CD4-positive, alpha-beta memory T cell (primary cell): ENCODE results near the gene VPS39. TPM values are rescaled to one million over a fixed set of nuclear protein-coding genes. Genes with fewer than 3 reads are reported as not detected.

Experiments used
- CTCF ChIA-PET: fragments of 350-600 bp; sonication (Branson Sonifier 250); formaldehyde crosslinking; loops from one replicate; lab custom pipeline; 2021; ENCODE audit warnings: inconsistent platforms; ENCODE audit not compliant: partially characterized antibody; lab: Charles Lee
- POLR2A ChIA-PET: fragments of 350-600 bp; sonication (Branson Sonifier 250); formaldehyde crosslinking; loops from one replicate; lab custom pipeline; 2021; ENCODE audit not compliant: partially characterized antibody; lab: Charles Lee
- DNase-seq, 5 donors: peaks; one replicate each; pipeline versions ENCODE4 v3.0.0 to v3.0.0-alpha.2; 2020 to 2022; ENCODE audit warnings: mixed read lengths in 1 of 5
- H3K27ac ChIP-seq: one replicate; pipeline ENCODE4 v1.7.0; 2013; ENCODE audit warnings: low read depth, low read length
- H3K27me3 ChIP-seq: 2 replicates; pipeline ENCODE4 v1.7.0; 2013; ENCODE audit warnings: mild to moderate bottlenecking, low read length, moderate library complexity; ENCODE audit not compliant: insufficient read depth
- H3K36me3 ChIP-seq: 2 replicates; pipeline ENCODE4 v1.7.0; 2013; ENCODE audit warnings: mild to moderate bottlenecking, low read length, moderate library complexity; ENCODE audit not compliant: insufficient read depth
- H3K4me1 ChIP-seq: 2 replicates; pipeline ENCODE4 v1.7.0; 2013; ENCODE audit warnings: mild to moderate bottlenecking, low read length, moderate library complexity; ENCODE audit not compliant: insufficient read depth
- H3K4me3 ChIP-seq, 2 donors: one replicate each; pipeline ENCODE4 v1.7.0; 2013; ENCODE audit warnings: low read length in 2 of 2, mild to moderate bottlenecking in 1 of 2
- H3K9me3 ChIP-seq, 2 donors: one replicate each; pipeline ENCODE4 v1.7.0; 2013; ENCODE audit warnings: low read length in 2 of 2, control low read depth in 1 of 2; ENCODE audit not compliant: control insufficient read depth in 1 of 2
- H3K27ac Mint-ChIP-seq, 7 donors: one replicate each; pipeline ENCODE4 v1.8.0; 2020 to 2021; ENCODE audit warnings: mixed read lengths in 7 of 7, mild to moderate bottlenecking in 6 of 7, inconsistent platforms in 3 of 7, moderate library complexity in 3 of 7
- H3K27me3 Mint-ChIP-seq, 2 donors: one replicate each; pipeline ENCODE4 v1.8.0; 2020 to 2021; ENCODE audit warnings: mixed read lengths in 2 of 2
- H3K36me3 Mint-ChIP-seq, 2 donors: one replicate each; pipeline ENCODE4 v1.8.0; 2020 to 2021; ENCODE audit warnings: mixed read lengths in 2 of 2, inconsistent platforms in 1 of 2, mild to moderate bottlenecking in 1 of 2
- H3K4me1 Mint-ChIP-seq, 4 donors: one replicate each; pipeline ENCODE4 v1.8.0; 2020 to 2021; ENCODE audit warnings: mixed read lengths in 4 of 4, mild to moderate bottlenecking in 1 of 4
- H3K4me3 Mint-ChIP-seq, 8 donors: one replicate each; pipeline ENCODE4 v1.8.0; 2020 to 2021; ENCODE audit warnings: mixed read lengths in 8 of 8, mild to moderate bottlenecking in 7 of 8, moderate library complexity in 6 of 8, inconsistent platforms in 3 of 8
- H3K9me3 Mint-ChIP-seq, 8 donors: one replicate each; pipeline ENCODE4 v1.8.0; 2020 to 2021; ENCODE audit warnings: mixed read lengths in 8 of 8, mild to moderate bottlenecking in 5 of 8, inconsistent platforms in 3 of 8, moderate library complexity in 1 of 8
- intact Hi-C: fragments of 100-400 bp; cut with micrococcal nuclease; formaldehyde crosslinking; loops from one replicate; pipeline ENCODE4 v1.15.1; 2023
- polyA plus RNA-seq, 2 donors: library from polyadenylated mRNA; unstranded; fragments of 300-500 nt; fragmentation: Illumina TruSeq; gene quantifications; one replicate each; pipeline ENCODE4 v1.2.3, GENCODE V29; 2021
- total RNA-seq, 2 experiments: library from RNA; stranded (reverse); gene quantifications; one replicate each; pipeline ENCODE4 v1.2.3, GENCODE V29; 2021

VPS39 gene
- total and polyA plus RNA-seq, 4 experiments from 2014 or later: 21.2 to 120 (median 76.3) TPM

DNA sequence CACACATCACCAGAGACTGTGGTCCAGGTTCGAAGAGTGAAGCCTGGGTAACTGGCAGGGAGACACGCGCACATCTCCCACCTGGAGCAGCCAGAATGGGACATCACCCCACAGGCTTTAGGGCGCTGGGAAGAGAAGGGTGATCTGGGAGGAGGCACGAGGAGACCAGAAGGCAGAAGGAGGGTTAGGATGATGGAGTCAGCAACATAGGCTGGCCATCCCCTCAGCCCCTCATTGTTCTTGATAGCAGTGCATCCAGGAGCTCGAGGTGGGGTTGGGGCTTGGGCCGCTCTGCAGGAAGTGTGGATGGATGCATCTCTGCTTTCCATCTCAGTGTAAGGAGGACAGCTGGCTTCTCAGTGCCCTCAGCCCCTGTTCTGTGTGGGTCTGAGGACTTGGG, 66.9 kb downstream of the VPS39 start:
- peak overlapping the region in 1 of 7 donors; percentile 62 for H3K27ac Mint-ChIP-seq
- POLR2A ChIA-PET: no interaction called here

DNA sequence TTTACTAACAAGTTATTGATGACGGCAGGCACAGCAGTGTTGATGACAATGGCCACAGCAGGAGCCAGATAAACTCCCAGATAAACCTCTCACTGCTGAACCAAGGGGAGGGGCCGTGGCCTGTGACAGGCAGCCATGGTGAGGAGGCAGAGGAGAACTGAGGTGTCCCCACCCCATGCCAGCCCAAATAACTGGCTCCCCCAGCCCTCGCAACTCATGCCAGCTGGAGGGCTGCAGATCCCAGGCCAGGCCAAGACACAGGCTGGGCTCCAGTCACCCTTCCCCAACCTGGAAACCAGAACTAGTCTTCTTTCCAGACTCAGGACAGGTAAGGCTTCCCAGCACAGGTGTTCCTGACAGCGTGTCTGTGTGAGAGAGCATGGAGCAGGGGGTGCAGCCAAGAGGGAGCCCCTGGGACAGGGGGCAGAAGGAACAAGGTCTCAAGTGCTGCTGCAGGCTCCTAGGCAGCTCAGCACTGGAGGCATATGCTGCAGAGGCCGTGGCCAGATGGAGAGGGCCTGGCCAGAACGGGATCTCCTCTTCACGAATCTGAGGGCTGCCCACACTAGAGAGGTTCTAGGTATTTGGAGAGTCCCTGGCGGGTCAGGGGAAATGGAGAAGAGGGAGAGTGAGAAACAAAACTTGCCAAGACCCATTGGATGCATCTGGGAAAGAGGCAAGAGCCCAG, 67.6 kb downstream of the VPS39 start:
- Histone ChIP-seq H3K36me3 (no peaks in the 10 kb centered on the region), H3K27ac (no peak overlapping the region), H3K27me3 (no peaks in the 10 kb centered on the region), H3K4me1 (no peaks in the 10 kb centered on the region), H3K4me3 (no peak overlapping the region), H3K9me3 (no peaks in the 10 kb centered on the region)
- no peak overlapping the region for H3K4me3 Mint-ChIP-seq
- intact Hi-C loops: no loop called here
- H3K9me3 Mint-ChIP-seq: no peaks in the 10 kb centered on the region
- no peak for DNase-seq
- H3K27me3 Mint-ChIP-seq: peaks cover 2 to 4% of the 10 kb centered on the region in 2 donors
- peak overlapping the region in 1 of 7 donors; percentile 62 for H3K27ac Mint-ChIP-seq
- CTCF ChIA-PET: no interaction called here
- peaks cover 0 to 3% (median 0%) of the 10 kb centered on the region in 4 donors for H3K4me1 Mint-ChIP-seq
- H3K36me3 Mint-ChIP-seq: no peaks in the 10 kb centered on the region
- POLR2A ChIA-PET: no interaction called here

More for the DNA sequence above, 66.9 kb downstream of the VPS39 start:
- H3K27me3 ChIP-seq: no peaks in the 10 kb centered on the region
- no peak overlapping the region for H3K27ac ChIP-seq
- CTCF ChIA-PET: no interaction called here
- no peak overlapping the region for H3K4me3 ChIP-seq
- Mint-ChIP-seq H3K9me3 (no peaks in the 10 kb centered on the region), H3K27me3 (peaks cover 2 to 4% of the 10 kb centered on the region in 2 donors), H3K36me3 (no peaks in the 10 kb centered on the region), H3K4me3 (no peak overlapping the region), H3K4me1 (peaks cover 0 to 2% (median 0%) of the 10 kb centered on the region in 4 donors)
- no peaks in the 10 kb centered on the region for H3K4me1 ChIP-seq
- intact Hi-C loops: no loop called here
- no peaks in the 10 kb centered on the region for H3K36me3 ChIP-seq
- DNase-seq: no peak
- no peaks in the 10 kb centered on the region for H3K9me3 ChIP-seq

DNA sequence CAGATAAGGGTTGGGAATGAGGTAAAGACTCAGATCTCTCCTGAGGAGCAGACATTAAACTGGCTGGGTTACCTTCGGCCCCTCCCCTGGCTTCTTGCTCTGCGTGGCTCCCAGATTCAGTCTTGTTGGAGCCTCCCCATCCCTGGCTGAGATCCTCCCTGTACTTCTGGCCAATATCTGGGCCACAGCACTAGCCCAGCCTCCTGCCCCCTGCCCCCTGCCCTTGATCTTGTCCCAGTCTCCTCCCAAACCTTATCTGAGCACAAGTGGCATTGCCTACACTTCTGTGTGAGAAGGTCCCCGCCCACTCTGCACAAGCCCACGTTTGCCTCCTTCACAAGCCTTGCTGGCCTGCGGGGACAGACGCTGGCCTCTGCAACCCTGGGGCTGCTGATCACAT, 68.5 kb downstream of the VPS39 start:
- Mint-ChIP-seq H3K27me3 (peaks cover 0 to 2% of the 10 kb centered on the region in 2 donors), H3K9me3 (no peaks in the 10 kb centered on the region), H3K4me1 (peaks cover 0 to 3% (median 0%) of the 10 kb centered on the region in 4 donors), H3K36me3 (no peaks in the 10 kb centered on the region), H3K27ac (no peak overlapping the region), H3K4me3 (no peak overlapping the region)
- POLR2A ChIA-PET: interaction anchor here (0.6 kb wide), 1 partner anchor 227 kb away, joined by 3 read pairs; no protein-coding TSS in a partner anchor
- CTCF ChIA-PET: interaction anchor here (0.6 to 2.5 kb wide), 7 partner anchors 9 to 739 kb away, joined by 3 to 14 read pairs (median 4); no protein-coding TSS in a partner anchor
- no peaks in the 10 kb centered on the region for H3K36me3 ChIP-seq
- no peaks in the 10 kb centered on the region for H3K9me3 ChIP-seq
- H3K27me3 ChIP-seq: no peaks in the 10 kb centered on the region
- no peak for DNase-seq
- H3K4me3 ChIP-seq: no peak overlapping the region
- no peak overlapping the region for H3K27ac ChIP-seq
- intact Hi-C loops: no loop called here
- no peaks in the 10 kb centered on the region for H3K4me1 ChIP-seq

DNA sequence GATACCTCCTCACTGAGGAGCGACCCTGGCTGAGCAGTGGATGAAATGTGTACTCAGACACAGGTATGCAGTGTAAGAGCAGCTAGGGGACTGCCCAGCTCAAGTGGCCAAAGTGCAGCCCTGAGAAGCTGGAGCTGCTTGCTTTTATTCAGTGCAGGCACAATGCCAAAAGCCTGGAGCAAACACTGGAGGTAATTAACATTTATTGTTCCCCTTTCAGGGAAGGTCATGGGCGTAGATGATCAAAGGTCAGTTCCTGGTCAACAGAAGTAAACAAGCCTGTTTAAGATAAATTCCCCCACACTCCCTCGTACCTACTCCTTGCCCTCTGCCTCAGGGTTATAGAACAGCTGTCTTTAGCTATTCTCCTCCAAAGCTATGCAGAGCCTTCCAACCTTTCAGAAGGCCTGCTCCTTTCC, 69.1 kb downstream of the VPS39 start:
- Mint-ChIP-seq H3K36me3 (no peaks in the 10 kb centered on the region), H3K9me3 (no peaks in the 10 kb centered on the region), H3K4me3 (no peak overlapping the region), H3K27ac (peak overlapping the region in 2 of 7 donors; percentile 48 to 66), H3K27me3 (peaks cover 2% of the 10 kb centered on the region in 2 donors), H3K4me1 (peaks cover 0 to 3% (median under 1%) of the 10 kb centered on the region in 4 donors)
- no peaks in the 10 kb centered on the region for H3K27me3 ChIP-seq
- intact Hi-C loops: no loop called here
- no peak overlapping the region for H3K4me3 ChIP-seq
- H3K9me3 ChIP-seq: no peaks in the 10 kb centered on the region
- no peaks in the 10 kb centered on the region for H3K36me3 ChIP-seq
- ChIA-PET CTCF (interaction anchor here (0.8 to 2.5 kb wide), 11 partner anchors 8 to 154 kb away, joined by 3 to 14 read pairs (median 4); no protein-coding TSS in a partner anchor), POLR2A (no interaction called here)
- no peak for DNase-seq
- no peaks in the 10 kb centered on the region for H3K4me1 ChIP-seq
- no peak overlapping the region for H3K27ac ChIP-seq

DNA sequence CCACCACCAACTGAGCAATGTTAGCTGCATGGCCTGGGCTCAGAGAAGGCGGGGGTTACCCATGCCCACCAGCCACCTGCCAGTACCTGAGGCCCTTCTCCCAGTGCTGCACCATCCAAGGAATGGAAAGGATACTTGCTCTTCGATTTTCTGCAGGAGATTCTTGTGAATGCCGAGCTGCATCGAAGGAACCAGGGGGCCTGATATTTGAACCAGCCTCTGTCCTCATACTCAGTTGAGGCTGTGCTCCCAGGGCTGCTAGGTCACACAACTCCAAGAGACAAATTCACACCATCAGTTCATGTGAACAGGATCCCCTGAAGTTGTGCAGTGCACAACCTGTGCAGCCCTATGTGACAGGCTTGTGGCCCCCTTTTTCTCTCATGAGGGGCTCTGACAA, 69.7 kb downstream of the VPS39 start:
- H3K9me3 ChIP-seq: no peaks in the 10 kb centered on the region
- Mint-ChIP-seq H3K9me3 (no peaks in the 10 kb centered on the region), H3K27ac (no peak overlapping the region), H3K4me1 (peaks cover 0 to 3% (median under 1%) of the 10 kb centered on the region in 4 donors), H3K36me3 (no peaks in the 10 kb centered on the region), H3K4me3 (no peak overlapping the region), H3K27me3 (peaks cover 2 to 3% of the 10 kb centered on the region in 2 donors)
- ChIA-PET CTCF (interaction anchor here (0.6 to 2.5 kb wide), 13 partner anchors 8 to 885 kb away, joined by 3 to 14 read pairs (median 4); no protein-coding TSS in a partner anchor), POLR2A (no interaction called here)
- intact Hi-C loops: no loop called here
- no peak overlapping the region for H3K4me3 ChIP-seq
- no peaks in the 10 kb centered on the region for H3K4me1 ChIP-seq
- no peak overlapping the region for H3K27ac ChIP-seq
- H3K36me3 ChIP-seq: no peaks in the 10 kb centered on the region
- no peaks in the 10 kb centered on the region for H3K27me3 ChIP-seq
- DNase-seq: no peak

DNA sequence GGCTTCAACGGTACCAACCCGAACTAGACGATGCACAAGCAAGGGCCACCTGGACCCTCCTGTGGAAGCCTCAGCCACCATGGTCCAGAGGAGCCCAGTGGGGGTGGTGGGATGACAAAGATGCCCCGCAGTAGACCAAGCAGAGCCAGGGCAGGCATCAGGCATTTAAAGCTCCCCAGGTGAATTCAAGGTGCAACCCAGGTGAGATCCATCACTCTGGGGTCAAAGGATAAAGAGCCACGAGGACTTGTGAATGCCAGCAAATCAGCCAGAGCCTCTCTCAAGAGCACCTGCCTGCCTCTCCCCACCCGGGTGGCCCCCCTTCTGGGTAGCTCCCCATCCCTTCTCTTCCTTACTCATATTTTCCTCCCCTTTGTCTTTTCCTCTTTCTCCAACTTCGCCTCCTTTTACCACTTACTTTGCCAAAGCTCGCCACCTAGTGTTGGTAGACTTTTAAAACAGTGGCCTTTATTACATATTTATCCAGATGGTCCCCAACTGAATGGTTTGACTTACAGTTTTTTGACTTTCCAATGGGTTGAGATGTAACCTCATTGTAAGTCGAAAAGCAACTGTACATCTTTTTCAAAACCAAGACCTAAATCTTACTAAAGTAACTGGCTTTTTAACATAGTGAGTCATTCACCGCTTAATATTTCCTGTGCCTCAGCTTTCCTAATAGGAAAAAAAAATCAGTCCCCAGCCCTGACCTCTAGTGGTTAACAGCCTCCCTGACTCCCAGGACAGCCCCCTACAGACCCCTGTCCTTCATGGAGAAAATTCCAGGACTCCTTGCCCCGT, 70.4 kb downstream of the VPS39 start:
- Mint-ChIP-seq H3K4me3 (peak overlapping the region in 1 of 8 donors; percentile 47), H3K9me3 (no peaks in the 10 kb centered on the region), H3K36me3 (no peaks in the 10 kb centered on the region), H3K27me3 (peaks cover 2 to 3% of the 10 kb centered on the region in 2 donors), H3K4me1 (peaks cover 0 to 3% (median under 1%) of the 10 kb centered on the region in 4 donors), H3K27ac (peak overlapping the region in 2 of 7 donors; percentile 2 to 14)
- DNase-seq: peak in 4 of 5 donors; percentile 9 to 21 (median 12)
- ChIA-PET CTCF (interaction anchor here (0.6 to 2.5 kb wide), 13 partner anchors 7 to 885 kb away, joined by 3 to 14 read pairs (median 4); no protein-coding TSS in a partner anchor), POLR2A (no interaction called here)
- intact Hi-C loops: no loop called here
- Histone ChIP-seq H3K4me1 (no peaks in the 10 kb centered on the region), H3K9me3 (no peaks in the 10 kb centered on the region), H3K27ac (no peak overlapping the region), H3K4me3 (no peak overlapping the region), H3K36me3 (no peaks in the 10 kb centered on the region), H3K27me3 (no peaks in the 10 kb centered on the region)

DNA sequence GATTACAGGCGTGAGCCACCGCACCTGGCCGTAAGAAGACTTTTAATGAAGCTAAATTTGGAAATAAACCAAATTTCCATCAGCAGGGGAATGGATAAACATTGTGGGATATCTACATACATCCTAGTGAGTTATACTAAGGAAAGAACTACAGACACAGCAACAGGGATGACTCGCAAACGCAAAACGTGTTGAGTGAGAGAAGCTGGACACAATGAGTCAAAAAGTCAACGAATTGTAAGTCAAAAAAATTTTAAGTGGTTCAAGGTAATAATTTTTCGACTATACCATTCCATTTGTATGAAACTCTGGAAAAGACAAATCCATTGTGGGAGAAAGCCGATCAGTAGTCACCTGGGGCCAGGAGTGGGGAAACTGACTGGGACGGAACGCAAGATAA, 71.6 kb downstream of the VPS39 start:
- no peak overlapping the region for H3K27ac ChIP-seq
- no peaks in the 10 kb centered on the region for H3K9me3 ChIP-seq
- H3K27me3 Mint-ChIP-seq: peaks cover 3% of the 10 kb centered on the region in 2 donors
- no peak overlapping the region for H3K4me3 ChIP-seq
- H3K9me3 Mint-ChIP-seq: no peaks in the 10 kb centered on the region
- intact Hi-C loops: no loop called here
- no peaks in the 10 kb centered on the region for H3K36me3 ChIP-seq
- H3K4me3 Mint-ChIP-seq: no peak overlapping the region
- no peaks in the 10 kb centered on the region for H3K4me1 ChIP-seq
- DNase-seq: no peak
- H3K4me1 Mint-ChIP-seq: peaks cover 0 to 3% (median under 1%) of the 10 kb centered on the region in 4 donors
- no peaks in the 10 kb centered on the region for H3K27me3 ChIP-seq
- POLR2A ChIA-PET: no interaction called here
- no peaks in the 10 kb centered on the region for H3K36me3 Mint-ChIP-seq
- CTCF ChIA-PET: interaction anchor here (1.2 to 1.5 kb wide), 2 partner anchors 32 to 156 kb away, joined by 3 read pairs; no protein-coding TSS in a partner anchor
- no peak overlapping the region for H3K27ac Mint-ChIP-seq
